HL-60/S4 treated with retinoic acid at 250 ng/mL for 4 days and 3 days (cell line): Measurements from ENCODE around the gene MZF1.
"Not testable (repeated sequence)": the region's sequence is repeated elsewhere in the genome, so short reads cannot be mapped to it uniquely, and the experiment has no call there.

ENCODE experiments used
- in situ Hi-C: fragments of 300-500 bp; cut with MboI; formaldehyde crosslinking; loops from 2 replicates; pipeline ENCODE4 v1.7.0; 2022; ENCODE audit warnings: low sequenced_read_pairs

Gene MZF1

GRCh38 chr19:58543826-58544590, 29.1 kb downstream of the MZF1 start, which contains the start of gene TRIM28:
TSS of gene TRIM28 (plus strand) at chr19:58544064. CDS start at chr19:58544758, 694 bp downstream.
- in situ Hi-C loops, result no loop called here

GRCh38 chr19:58542641-58543372, 30.3 kb downstream of the MZF1 start:
- in situ Hi-C loops, result not testable (repeated sequence)

- in situ Hi-C loops, result not testable (repeated sequence)
Observed at GRCh38 chr19:58539169-58539559, 34.0 kb downstream of the MZF1 start.

GRCh38 chr19:58538257-58539168, 34.6 kb downstream of the MZF1 start:
- in situ Hi-C loops, result no loop called here

GRCh38 chr19:58536852-58537798, 36.0 kb downstream of the MZF1 start:
- in situ Hi-C loops, result no loop called here

- in situ Hi-C loops, result no loop called here
Observed at GRCh38 chr19:58535857-58536256, 37.3 kb downstream of the MZF1 start.

- in situ Hi-C loops, result no loop called here
Observed at GRCh38 chr19:58531034-58531840, 41.9 kb downstream of the MZF1 start.

GRCh38 chr19:58529405-58529804, 43.7 kb downstream of the MZF1 start:
- in situ Hi-C loops, result no loop called here

- in situ Hi-C loops, result no loop called here
Observed at GRCh38 chr19:58522709-58523108, 50.4 kb downstream of the MZF1 start.

- in situ Hi-C loops, result no loop called here
Observed at GRCh38 chr19:58521651-58522050, 51.5 kb downstream of the MZF1 start.

GRCh38 chr19:58520257-58520599, 52.9 kb downstream of the MZF1 start:
- in situ Hi-C loops, result no loop called here

GRCh38 chr19:58519355-58520256, 53.5 kb downstream of the MZF1 start, which contains the start of gene ZBTB45:
TSS of gene ZBTB45 (minus strand) at chr19:58519810. CDS start at chr19:58517673, 2,137 bp downstream.
- in situ Hi-C loops, result no loop called here

GRCh38 chr19:58519087-58519354, 54.1 kb downstream of the MZF1 start:
- in situ Hi-C loops, result no loop called here

GRCh38 chr19:58518256-58519086, 54.7 kb downstream of the MZF1 start:
- in situ Hi-C loops, result no loop called here

GRCh38 chr19:58516964-58517833, 55.9 kb downstream of the MZF1 start:
- in situ Hi-C loops, result no loop called here

- in situ Hi-C loops, result no loop called here
Observed at GRCh38 chr19:58516246-58516836, 56.8 kb downstream of the MZF1 start.
